Pons (tissue), 1 donor: Measurements from ENCODE around the gene AK3.

Source experiments
- DNase-seq: peaks from one replicate; pipeline ENCODE4 v3.0.0-alpha.2; 2016; ENCODE audit warnings: low spot score

AK3 gene

GRCh38 chr9:4706021-4706420 is 35.0 kb downstream of the AK3 start:
- no peak for DNase-seq

DNA sequence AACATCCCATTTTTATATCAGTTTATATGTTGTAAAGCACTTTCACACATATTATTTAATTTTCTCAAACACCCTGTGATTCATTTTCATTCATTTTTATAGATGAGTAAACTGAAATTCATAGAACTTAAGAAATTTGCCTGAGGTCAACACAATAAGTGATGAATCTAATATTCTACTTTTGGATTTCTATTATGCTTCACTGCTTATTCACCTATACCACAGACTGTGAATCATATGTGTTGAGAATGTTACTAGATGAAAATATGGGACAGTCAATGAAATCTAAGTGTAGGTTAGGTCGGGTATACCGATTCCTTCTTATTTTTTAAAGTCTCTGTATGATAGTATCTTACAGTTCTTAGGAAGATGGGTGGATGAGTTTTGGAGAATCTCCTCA is 36.9 kb downstream of the AK3 start:
- DNase-seq = no peak

GRCh38 chr9:4701526-4701925 is 39.5 kb downstream of the AK3 start:
- no peak for DNase-seq

DNA sequence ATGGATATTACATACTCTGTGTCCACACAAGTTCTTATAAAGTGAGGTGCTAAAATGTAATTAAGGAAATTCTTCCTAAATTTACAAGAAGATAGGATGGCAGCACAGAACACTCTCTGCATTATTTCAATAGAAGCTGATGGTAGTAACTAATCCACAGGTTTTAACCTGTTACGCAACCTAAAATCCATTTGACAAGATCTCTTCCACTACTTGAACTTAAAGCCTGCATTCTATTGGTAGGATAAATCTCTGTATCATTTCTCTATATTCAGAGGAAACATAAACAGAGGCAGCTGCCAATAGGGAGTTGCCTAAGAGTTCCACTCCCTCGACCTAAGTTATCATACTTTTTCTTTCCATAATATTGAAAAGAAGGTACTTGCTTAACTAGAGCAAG is 40.1 kb downstream of the AK3 start:
- no peak for DNase-seq

DNA sequence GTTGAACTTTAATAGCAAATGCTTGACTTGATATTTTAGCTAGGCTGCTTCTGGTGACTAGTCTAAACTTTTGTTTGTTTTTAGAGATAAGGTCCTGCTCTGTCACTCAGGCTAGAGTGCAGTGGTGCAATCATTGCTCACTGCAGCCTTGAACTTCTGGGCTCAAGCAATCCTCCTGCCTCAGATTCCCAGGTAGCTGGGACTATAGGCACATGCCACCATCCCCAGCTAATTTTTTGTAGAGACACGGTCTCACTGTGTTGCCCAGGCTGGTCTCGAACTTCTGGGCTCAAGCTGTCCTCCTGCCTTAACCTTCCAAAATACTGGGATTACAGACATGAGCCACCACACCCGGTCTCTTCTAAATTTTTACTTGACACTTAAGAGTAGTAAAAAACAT is 40.9 kb downstream of the AK3 start:
- no peak for DNase-seq

DNA sequence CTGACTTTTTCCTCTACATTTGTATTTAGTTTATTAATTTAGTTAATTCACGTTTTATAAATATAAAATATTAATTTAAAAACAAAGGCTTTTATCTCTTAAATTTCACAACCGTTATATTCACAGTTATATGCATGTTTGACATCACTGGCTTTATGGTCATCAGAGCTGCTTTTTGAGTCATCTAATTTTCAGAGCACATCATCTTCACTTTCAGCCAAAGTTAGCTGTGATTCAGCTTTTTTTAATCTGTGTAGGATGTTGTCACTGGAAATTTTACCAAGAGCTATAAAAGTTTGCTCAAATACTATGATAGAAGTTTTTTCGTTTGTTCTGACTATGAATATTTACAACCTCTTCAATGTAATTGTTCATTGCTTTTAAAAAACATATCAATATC is 49.2 kb downstream of the AK3 start:
- DNase-seq = no peak

GRCh38 chr9:4690144-4690543 is 50.9 kb downstream of the AK3 start:
- DNase-seq = no peak

GRCh38 chr9:4689687-4690104 is 51.3 kb downstream of the AK3 start:
- DNase-seq = no peak

- no peak for DNase-seq
Observed at GRCh38 chr9:4689021-4689420, 52.0 kb downstream of the AK3 start.

DNA sequence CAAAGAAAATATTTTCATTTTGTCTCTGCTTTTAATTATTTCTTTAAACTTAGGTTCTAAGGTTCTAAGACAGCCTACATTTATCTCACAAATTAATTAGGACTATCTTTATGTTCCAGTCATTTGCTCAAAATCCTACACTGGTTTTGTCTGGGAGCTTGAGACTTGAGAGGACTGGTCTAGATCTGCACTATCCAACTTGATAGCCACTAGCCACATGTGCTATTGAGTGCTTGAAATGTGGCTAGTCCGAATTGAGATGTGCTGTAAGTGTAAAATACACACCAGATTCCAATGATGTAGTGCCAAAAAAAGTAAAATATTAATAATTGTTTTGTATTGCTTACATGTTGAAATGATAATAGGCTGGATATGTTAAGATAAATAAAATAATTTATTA is 54.4 kb downstream of the AK3 start:
- DNase-seq = no peak

- DNase-seq = no peak
Observed at GRCh38 chr9:4686112-4686511, 54.9 kb downstream of the AK3 start.

GRCh38 chr9:4684820-4685219 is 56.2 kb downstream of the AK3 start:
- DNase-seq = no peak

- DNase-seq = peak; percentile 36
Observed at GRCh38 chr9:4680750-4681149, 60.3 kb downstream of the AK3 start.

DNA sequence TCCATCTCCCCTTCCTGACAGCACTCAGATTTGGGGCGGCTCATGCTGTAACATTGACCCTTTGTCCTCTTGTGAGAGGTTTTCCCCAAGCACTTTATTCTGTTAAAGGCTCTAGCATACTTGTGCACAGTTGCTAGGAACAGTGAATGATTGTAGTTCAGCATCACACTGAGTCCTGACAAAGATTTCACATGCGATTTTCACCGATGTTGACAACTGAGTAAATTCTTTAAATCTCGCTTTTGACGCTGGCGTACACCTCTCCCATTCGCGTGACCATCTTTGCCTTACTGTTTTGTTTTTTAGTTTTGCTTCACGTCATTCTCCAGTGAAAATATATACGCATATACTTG is 60.9 kb downstream of the AK3 start:
- DNase-seq = peak; percentile 56

DNA sequence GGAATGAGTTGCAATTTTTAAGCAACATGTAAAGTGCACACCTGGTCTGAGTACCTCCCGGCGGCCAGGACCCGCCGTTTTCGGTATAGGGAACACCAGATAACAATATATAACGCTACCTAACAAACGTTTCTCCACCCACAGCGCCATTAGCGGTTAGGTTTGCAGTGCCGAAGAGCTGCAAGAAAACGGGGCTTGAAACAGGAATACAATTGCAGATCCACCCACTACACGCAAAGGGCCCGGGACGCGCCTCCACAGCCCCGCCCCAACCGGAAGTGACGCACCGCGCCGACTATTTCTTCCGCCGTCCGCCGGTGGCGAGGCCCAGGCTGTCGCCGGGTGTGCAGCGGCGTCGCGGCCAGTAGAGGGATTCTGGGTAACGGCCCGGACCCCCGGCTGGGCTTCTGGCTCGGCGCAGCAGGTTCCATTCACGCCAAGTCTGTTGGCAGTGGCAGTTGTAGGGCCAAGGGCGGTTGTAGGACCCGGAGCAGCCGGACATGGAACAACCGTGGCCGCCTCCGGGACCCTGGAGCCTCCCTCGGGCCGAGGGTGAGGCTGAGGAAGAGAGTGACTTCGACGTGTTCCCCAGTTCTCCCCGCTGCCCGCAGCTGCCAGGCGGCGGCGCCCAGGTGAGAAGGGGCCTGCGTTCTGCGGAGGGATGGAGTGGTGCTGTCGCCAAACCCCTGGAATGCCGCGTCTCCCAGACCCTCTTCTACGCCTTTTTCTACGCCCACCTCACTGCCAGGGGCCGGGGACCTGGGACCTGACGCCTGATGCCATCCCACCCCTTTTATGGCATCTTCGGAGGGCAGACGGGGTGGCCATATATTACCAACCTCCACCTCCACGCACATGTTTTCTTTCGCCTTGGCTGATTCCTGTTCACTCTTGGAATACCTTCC is 61.5 kb downstream of the AK3 start, which contains the start of gene CDC37L1:
Gene CDC37L1 (plus strand): TSS at position 302 of the 905 bp plus-strand sequence. CDS start 199 bp downstream, at position 501.
- DNase-seq = peak; percentile 97

- DNase-seq = peak; percentile 71
Observed at GRCh38 chr9:4678679-4679267, 62.2 kb downstream of the AK3 start.

DNA sequence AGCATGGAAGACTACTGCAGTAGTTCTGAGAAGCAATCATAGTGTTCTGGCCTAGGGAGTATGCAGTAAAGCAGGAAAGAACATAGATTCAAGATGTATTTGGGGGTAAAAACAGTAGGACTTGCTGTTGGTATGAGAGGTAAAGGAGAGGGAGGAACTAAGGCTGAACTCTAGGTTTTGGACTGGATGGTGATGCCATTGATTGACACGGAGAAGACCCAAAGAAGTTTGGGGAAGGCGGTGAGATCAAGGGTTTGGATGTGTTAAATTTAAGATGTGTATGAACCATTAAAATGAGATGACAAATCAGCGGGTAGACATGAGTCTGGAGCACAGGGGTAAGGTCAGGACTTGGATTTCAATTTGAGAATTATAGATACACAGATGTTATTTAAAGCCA is 63.6 kb downstream of the AK3 start:
- DNase-seq = no peak

DNA sequence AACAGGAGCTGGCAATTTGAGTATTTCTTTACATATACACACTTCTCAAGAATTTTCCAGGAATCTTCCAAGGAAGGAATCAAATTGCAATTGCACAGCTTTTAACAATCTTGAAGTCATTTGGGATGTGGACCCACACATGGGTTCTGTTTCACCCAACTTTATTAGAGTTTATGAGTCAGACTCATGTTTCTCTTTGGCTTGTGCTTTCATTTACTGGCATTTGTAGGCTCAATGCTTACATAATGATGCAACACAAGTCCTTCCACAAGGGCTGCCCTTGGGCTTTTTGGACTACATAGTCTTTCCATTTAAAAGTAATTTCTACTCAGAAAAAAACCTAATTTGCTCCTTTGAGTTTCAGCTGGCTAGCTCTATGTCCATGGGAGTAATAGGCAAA is 66.2 kb downstream of the AK3 start:
- no peak for DNase-seq

DNA sequence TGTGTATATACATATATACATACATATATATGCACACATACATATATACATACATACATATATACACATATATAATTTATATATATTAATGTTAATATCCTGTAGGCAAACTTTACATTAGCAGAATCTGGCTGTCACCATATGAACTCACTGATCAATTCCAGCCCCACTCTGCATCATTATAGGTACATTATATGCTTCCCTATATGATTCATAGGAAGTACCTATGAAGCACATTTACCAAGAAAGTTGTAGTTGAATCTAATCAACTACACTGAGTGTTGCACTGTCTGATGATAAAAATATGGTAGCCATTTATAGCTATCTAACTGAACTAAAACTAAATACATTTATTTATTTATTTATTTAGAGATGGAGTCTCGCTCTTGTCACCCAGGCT is 69.3 kb downstream of the AK3 start:
- no peak for DNase-seq

DNA sequence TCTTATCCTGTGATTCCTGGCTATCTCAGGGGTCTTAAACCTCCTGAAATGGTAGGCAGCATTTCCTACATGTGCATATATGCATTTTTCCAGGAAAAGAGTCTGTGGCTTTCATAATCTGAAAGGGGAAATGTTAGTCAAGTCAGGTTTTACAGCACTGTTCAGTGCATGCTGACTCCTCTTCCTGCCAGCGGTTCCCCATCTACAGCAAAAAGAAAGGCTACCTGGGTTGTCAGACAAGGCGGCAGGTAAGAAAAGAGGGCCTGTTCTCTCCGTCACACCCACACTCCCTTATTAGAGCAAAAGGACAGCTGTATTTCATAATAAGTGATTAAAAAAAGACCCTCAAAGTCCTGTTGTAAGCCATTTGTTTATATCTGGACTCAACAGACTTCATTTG is 70.4 kb downstream of the AK3 start:
- DNase-seq = no peak

GRCh38 chr9:4669890-4670289 is 71.1 kb downstream of the AK3 start:
- no peak for DNase-seq

DNA sequence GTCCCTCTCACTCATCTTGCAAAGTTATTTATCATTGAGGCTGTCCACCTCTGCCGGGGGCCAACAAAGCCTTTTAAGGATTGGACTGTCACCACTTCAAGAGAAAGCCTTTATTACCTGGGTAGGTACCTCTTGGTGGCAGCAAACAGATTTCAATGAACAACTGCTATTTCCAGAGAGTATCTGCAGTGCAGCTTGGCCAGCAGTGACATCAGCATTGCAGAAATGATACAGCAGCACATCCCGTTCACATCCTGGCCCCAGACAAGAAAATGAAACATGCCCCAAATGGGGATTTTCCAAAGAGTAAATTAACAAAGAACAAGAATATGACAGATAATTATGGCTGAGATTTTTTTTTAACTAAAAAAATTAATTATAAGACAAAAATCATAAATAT is 72.4 kb downstream of the AK3 start:
- no peak for DNase-seq

DNA sequence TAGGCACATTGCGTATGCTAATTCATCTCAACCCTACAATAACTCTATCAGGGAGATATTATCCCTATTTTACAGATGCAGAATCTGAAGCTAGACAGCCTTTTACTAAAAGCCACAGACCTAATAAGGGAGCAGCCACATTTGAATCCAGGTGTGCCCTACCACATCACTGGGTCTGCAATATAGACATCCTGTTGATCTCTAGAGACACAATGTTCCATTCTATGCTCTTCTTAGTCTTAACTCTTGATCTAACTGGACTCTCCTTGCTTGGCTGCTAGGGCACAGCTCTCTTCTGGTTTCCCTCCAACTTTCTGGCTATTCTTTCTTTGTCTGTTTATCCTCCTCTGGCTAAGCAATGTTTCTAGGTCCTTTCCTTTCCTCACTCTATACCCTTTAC is 73.3 kb downstream of the AK3 start:
- no peak for DNase-seq
